ENCODE results near the gene CPPED1.
"Not testable (repeated sequence)": the region's sequence is repeated elsewhere in the genome, so short reads cannot be mapped to it uniquely, and the experiment has no call there.

CPPED1 gene

GRCh38 chr16:12803203-12804093, at the start of gene CPPED1:
Gene CPPED1, minus strand, starts transcription at chr16:12803887. Its CDS starts 111 bp downstream, at chr16:12803776.
- DNase-seq (ENCODE audit: low spot score) = peak; percentile 91

- DNase-seq (ENCODE audit: low spot score) = no peak
These were observed 46.5 kb upstream of the CPPED1 start for GRCh38 chr16:12850186-12850585.

GRCh38 chr16:12846592-12846991, 42.9 kb upstream of the CPPED1 start:
- no peak for DNase-seq (ENCODE audit: low spot score)

- no peak for DNase-seq (ENCODE audit: low spot score)
These were observed 41.6 kb upstream of the CPPED1 start for GRCh38 chr16:12845282-12845681.

- no peak for DNase-seq (ENCODE audit: low spot score)
These were observed 34.1 kb upstream of the CPPED1 start for GRCh38 chr16:12837756-12838155.

GRCh38 chr16:12837291-12837690, 33.6 kb upstream of the CPPED1 start:
- no peak for DNase-seq (ENCODE audit: low spot score)

- no peak for DNase-seq (ENCODE audit: low spot score)
These were observed 30.2 kb upstream of the CPPED1 start for GRCh38 chr16:12833926-12834325.

- no peak for DNase-seq (ENCODE audit: low spot score)
These were observed 25.6 kb upstream of the CPPED1 start for GRCh38 chr16:12829096-12829888.

- no peak for DNase-seq (ENCODE audit: low spot score)
These were observed 24.5 kb upstream of the CPPED1 start for GRCh38 chr16:12828206-12828605.

GRCh38 chr16:12826559-12826958, 22.9 kb upstream of the CPPED1 start:
- DNase-seq (ENCODE audit: low spot score) = no peak

GRCh38 chr16:12819126-12820117, 15.7 kb upstream of the CPPED1 start:
- DNase-seq (ENCODE audit: low spot score) = peak; percentile 84

GRCh38 chr16:12818326-12818725, 14.6 kb upstream of the CPPED1 start:
- DNase-seq (ENCODE audit: low spot score) = no peak

- not testable (repeated sequence) for DNase-seq (ENCODE audit: low spot score)
These were observed 13.1 kb upstream of the CPPED1 start for GRCh38 chr16:12816791-12817214.

- no peak for DNase-seq (ENCODE audit: low spot score)
These were observed 11.7 kb upstream of the CPPED1 start for GRCh38 chr16:12815361-12815760.

GRCh38 chr16:12813734-12814133, 10.0 kb upstream of the CPPED1 start:
- DNase-seq (ENCODE audit: low spot score) = not testable (repeated sequence)

GRCh38 chr16:12813321-12813720, 9.6 kb upstream of the CPPED1 start:
- DNase-seq (ENCODE audit: low spot score) = not testable (repeated sequence)

- no peak for DNase-seq (ENCODE audit: low spot score)
These were observed 8.0 kb upstream of the CPPED1 start for GRCh38 chr16:12811441-12812383.

GRCh38 chr16:12805066-12805465, 1.4 kb upstream of the CPPED1 start:
- no peak for DNase-seq (ENCODE audit: low spot score)

GRCh38 chr16:12804395-12804794, 708 bp upstream of the CPPED1 start:
- DNase-seq (ENCODE audit: low spot score) = no peak

GRCh38 chr16:12802661-12803060, 1.0 kb downstream of the CPPED1 start:
- no peak for DNase-seq (ENCODE audit: low spot score)

- no peak for DNase-seq (ENCODE audit: low spot score)
These were observed 1.6 kb downstream of the CPPED1 start for GRCh38 chr16:12802048-12802447.
